Measurements from ENCODE around the gene HAUS2.

GRCh38 chr15:42576776-42577175 lies 28.1 kb downstream of the HAUS2 start:
- no peak for TF ChIP-seq CTCF (IDR thresholded peaks at IDR 0.05; ENCODE audit: insufficient read depth, low read depth, low read length)
- no peak for TF ChIP-seq EZH2 (IDR thresholded peaks at IDR 0.05; ENCODE audit: insufficient read depth, low read length)
